ENCODE measurements around the gene GRIA4.

GRCh38 chr11:105858841-105859240 is 249.0 kb downstream of the GRIA4 start:
- TF ChIP-seq CTCF (IDR thresholded peaks at IDR 0.05) (no peak), EZH2 (IDR thresholded peaks at IDR 0.05; ENCODE audit: borderline replicate concordance, insufficient read depth, low read depth, low read length, poor library complexity, severe bottlenecking) (no peak)

Measured in B cell (primary cell).